H1 (cell line): ENCODE results near the gene KRT83. TPM values are rescaled to one million over a fixed set of nuclear protein-coding genes. Genes with fewer than 3 reads are reported as not detected.

ENCODE experiments used
- CTCF ChIA-PET: fragments of 300-600 bp; sonication (Branson Sonifier 250); formaldehyde crosslinking; loops from one replicate; lab custom pipeline; 2021; ENCODE audit not compliant: partially characterized antibody; lab: Charles Lee
- POLR2A ChIA-PET: fragments of 300-600 bp; sonication (Branson Sonifier 250); formaldehyde crosslinking; loops from one replicate; lab custom pipeline; 2021; ENCODE audit warnings: inconsistent platforms; ENCODE audit not compliant: partially characterized antibody; lab: Charles Lee
- DNase-seq, 2 experiments: peaks; one replicate each; pipeline versions ENCODE4 v3.0.0 to v3.0.0-alpha.2; 2010 to 2022; ENCODE audit warnings: low spot score in 2 of 2, low read depth in 1 of 2, mixed read lengths in 1 of 2
- FAIRE-seq: peaks from 2 replicates; lab custom pipeline; 2011; peaks lifted over from hg19 to GRCh38; lab: Jason Lieb, UNC
- H2AFZ ChIP-seq: 2 replicates; pipeline ENCODE4 v1.8.1; 2012; ENCODE audit warnings: low read length, inconsistent platforms
- H2AK5ac ChIP-seq: 2 replicates; pipeline ENCODE4 v1.6.1; 2013; ENCODE audit warnings: low read depth, low read length
- H2BK120ac ChIP-seq: replicated peaks from 2 replicates; pipeline ENCODE3; 2013; ENCODE audit warnings: low read depth, low read length, inconsistent platforms
- H2BK12ac ChIP-seq: 2 replicates; pipeline ENCODE4 v1.6.1; 2013; ENCODE audit warnings: low read depth, low read length
- H2BK15ac ChIP-seq: 2 replicates; pipeline ENCODE4 v1.6.1; 2013; ENCODE audit warnings: low read length
- H2BK20ac ChIP-seq: 2 replicates; pipeline ENCODE4 v1.6.1; 2013; ENCODE audit warnings: low read length
- H2BK5ac ChIP-seq: 2 replicates; pipeline ENCODE4 v1.6.1; 2013; ENCODE audit warnings: low read depth, low read length
- H3K14ac ChIP-seq: 2 replicates; pipeline ENCODE4 v1.6.1; 2013; ENCODE audit warnings: inconsistent platforms; ENCODE audit not compliant: insufficient read length
- H3K18ac ChIP-seq: 2 replicates; pipeline ENCODE4 v1.6.1; 2013; ENCODE audit warnings: low read length; ENCODE audit errors: extremely low read depth
- H3K23ac ChIP-seq: 2 replicates; pipeline ENCODE4 v1.6.1; 2013; ENCODE audit warnings: inconsistent platforms; ENCODE audit not compliant: insufficient read length
- H3K23me2 ChIP-seq: 2 replicates; pipeline ENCODE4 v1.6.1; 2013; ENCODE audit warnings: low read depth, low read length
- H3K27ac ChIP-seq: 2 replicates; pipeline ENCODE4 v1.6.1; 2011; ENCODE audit warnings: low read depth, low read length, inconsistent platforms
- H3K27me3 ChIP-seq, 4 experiments: replicated peaks in 1 of 4; 1 replicate in 1 of 4; 2 replicates in 3 of 4; pipeline versions ENCODE4 v1.6.1 to v1.8.1; 2011 to 2013; ENCODE audit warnings: low read length in 3 of 4, mild to moderate bottlenecking in 3 of 4, inconsistent platforms in 2 of 4, mixed read lengths in 2 of 4, moderate library complexity in 1 of 4; ENCODE audit not compliant: control insufficient read depth in 3 of 4, insufficient read depth in 3 of 4; ENCODE audit errors: extremely low read depth in 1 of 4
- H3K36me3 ChIP-seq, 4 experiments: 2 replicates each; pipeline versions ENCODE4 v1.6.1 to v1.8.1; 2011 to 2013; ENCODE audit warnings: mild to moderate bottlenecking in 4 of 4, low read length in 3 of 4, moderate library complexity in 2 of 4, control low read depth in 1 of 4, inconsistent platforms in 1 of 4; ENCODE audit not compliant: insufficient read depth in 4 of 4, control insufficient read depth in 2 of 4
- H3K4ac ChIP-seq: replicated peaks from 2 replicates; pipeline ENCODE3; 2013; ENCODE audit warnings: low read length, low read depth, mixed read lengths, inconsistent platforms; ENCODE audit not compliant: insufficient read length
- H3K4me1 ChIP-seq, 4 experiments: replicated peaks in 1 of 4; 1 replicate in 1 of 4; 2 replicates in 3 of 4; pipeline versions ENCODE4 v1.6.1 to v1.8.1; 2011 to 2013; ENCODE audit warnings: low read length in 3 of 4, inconsistent platforms in 2 of 4, mixed read lengths in 1 of 4; ENCODE audit not compliant: insufficient read depth in 4 of 4, control insufficient read depth in 3 of 4
- H3K4me2 ChIP-seq, 2 experiments: 2 replicates each; pipeline versions ENCODE4 v1.6.1 to v1.8.1; 2011 to 2013; ENCODE audit warnings: low read depth in 2 of 2, low read length in 2 of 2, control low read depth in 1 of 2, inconsistent platforms in 1 of 2, mild to moderate bottlenecking in 1 of 2; ENCODE audit not compliant: insufficient read depth in 1 of 2
- H3K4me3 ChIP-seq, 4 experiments: fragments of 200-600, 300-600 bp in 1 of 4; sonication (generic), shearing (Covaris generic), sonication (Bioruptor Twin) in 1 of 4; 2 replicates each; pipeline versions ENCODE4 v1.5.1 to v1.8.1; 2011 to 2016; ENCODE audit warnings: low read length in 4 of 4, low read depth in 3 of 4, control low read depth in 2 of 4, inconsistent platforms in 2 of 4, mild to moderate bottlenecking in 2 of 4, mixed read lengths in 1 of 4, moderate library complexity in 1 of 4; ENCODE audit not compliant: insufficient read depth in 2 of 4; ENCODE audit errors: extremely low read depth in 1 of 4
- H3K56ac ChIP-seq: replicated peaks from 2 replicates; pipeline ENCODE3; 2013; ENCODE audit warnings: low read depth, mild to moderate bottlenecking, mixed read lengths, low read length, inconsistent platforms; ENCODE audit not compliant: insufficient read length
- H3K79me1 ChIP-seq: 2 replicates; pipeline ENCODE4 v1.6.1; 2013; ENCODE audit warnings: low read depth, low read length, control low read depth
- H3K79me2 ChIP-seq, 2 experiments: 2 replicates each; pipeline versions ENCODE4 v1.6.1 to v1.8.1; 2012 to 2013; ENCODE audit warnings: low read length in 2 of 2, mild to moderate bottlenecking in 2 of 2, inconsistent platforms in 1 of 2; ENCODE audit not compliant: insufficient read depth in 2 of 2, control insufficient read depth in 1 of 2
- H3K9ac ChIP-seq, 4 experiments: replicated peaks in 1 of 4; 1 replicate in 1 of 4; 2 replicates in 3 of 4; pipeline versions ENCODE4 v1.6.1 to v1.8.1; 2011 to 2013; ENCODE audit warnings: low read depth in 3 of 4, low read length in 3 of 4, control low read depth in 2 of 4, mild to moderate bottlenecking in 2 of 4, moderate library complexity in 2 of 4, inconsistent platforms in 1 of 4; ENCODE audit errors: extremely low read depth in 1 of 4
- H3K9me3 ChIP-seq, 2 experiments: 2 replicates each; pipeline versions ENCODE4 v1.6.1 to v1.8.1; 2012 to 2013; ENCODE audit warnings: mild to moderate bottlenecking in 2 of 2, moderate library complexity in 2 of 2, control low read depth in 1 of 2, inconsistent platforms in 1 of 2, low read depth in 1 of 2, low read length in 1 of 2, mixed read lengths in 1 of 2; ENCODE audit not compliant: insufficient read depth in 2 of 2
- H4K20me1 ChIP-seq, 2 experiments: replicated peaks in 1 of 2; 2 replicates each; pipeline versions ENCODE3 to v1.8.1; 2011 to 2013; ENCODE audit warnings: inconsistent platforms in 2 of 2, low read length in 2 of 2, mild to moderate bottlenecking in 1 of 2; ENCODE audit not compliant: insufficient read depth in 2 of 2, control insufficient read depth in 1 of 2
- H4K5ac ChIP-seq: 2 replicates; pipeline ENCODE4 v1.6.1; 2013; ENCODE audit warnings: low read length, low read depth, mixed read lengths, inconsistent platforms; ENCODE audit not compliant: insufficient read length
- H4K8ac ChIP-seq: 2 replicates; pipeline ENCODE4 v1.8.0; 2013; ENCODE audit warnings: mild to moderate bottlenecking, moderate library complexity, low read length, inconsistent platforms; ENCODE audit not compliant: insufficient read depth; ENCODE audit errors: extremely low read depth
- H4K91ac ChIP-seq: replicated peaks from 2 replicates; pipeline ENCODE3; 2013; ENCODE audit warnings: low read length, mixed read lengths, inconsistent platforms; ENCODE audit not compliant: insufficient read length
- ATF3 ChIP-seq: IDR thresholded peaks from 2 replicates; pipeline ENCODE4 v1.6.1; 2011; ENCODE audit warnings: low read depth, mild to moderate bottlenecking, low read length; ENCODE audit not compliant: insufficient read depth
- CREB1 ChIP-seq: IDR thresholded peaks from 2 replicates; pipeline ENCODE4 v1.6.1; 2012; ENCODE audit warnings: inconsistent platforms
- CTBP2 ChIP-seq: IDR thresholded peaks from 2 replicates; pipeline ENCODE4 v1.7.0; 2011; ENCODE audit warnings: borderline replicate concordance, mild to moderate bottlenecking, moderate library complexity, mixed read lengths, low read length; ENCODE audit not compliant: insufficient read depth, insufficient read length
- CTCF ChIP-seq, 3 experiments: IDR thresholded peaks; 1 replicate in 2 of 3; 2 replicates in 1 of 3; pipeline versions ENCODE4 v1.5.1 to v1.6.1; 2011; ENCODE audit warnings: low read length in 3 of 3, mild to moderate bottlenecking in 3 of 3, inconsistent platforms in 2 of 3, low read depth in 1 of 3, moderate library complexity in 1 of 3; ENCODE audit not compliant: insufficient read depth in 1 of 3; ENCODE audit errors: control extremely low read depth in 1 of 3
- FOSL1 ChIP-seq: IDR thresholded peaks from 2 replicates; pipeline ENCODE4 v1.6.1; 2011; ENCODE audit warnings: mild to moderate bottlenecking, low read depth, low read length, moderate library complexity; ENCODE audit not compliant: insufficient read depth
- JUN ChIP-seq: IDR thresholded peaks from 2 replicates; pipeline ENCODE4 v1.6.1; 2011; ENCODE audit warnings: low read depth, mild to moderate bottlenecking, improper control_type of control experiment, low read length
- JUND ChIP-seq: IDR thresholded peaks from 2 replicates; pipeline ENCODE4 v1.6.1; 2011; ENCODE audit warnings: mild to moderate bottlenecking, improper control_type of control experiment, low read length
- PHF8 ChIP-seq: fragments of 200-600 bp; sonication (generic); conservative IDR thresholded peaks from 2 replicates; pipeline ENCODE4 v1.7.1; 2012; ENCODE audit warnings: low read depth, mild to moderate bottlenecking, inconsistent platforms, low read length, moderate library complexity
- WGBS, 2 experiments: shearing (Covaris generic) in 1 of 2; methylation state at CpG; one replicate each; pipeline versions ENCODE4 v1.1.6 to v1.1.7; 2013 to 2015; ENCODE audit warnings: low lambda C conversion rate in 2 of 2, mixed read lengths in 2 of 2, inconsistent platforms in 1 of 2, low coverage in 1 of 2, missing lambda C conversion rate in 1 of 2; ENCODE audit not compliant: insufficient replicate concordance in 2 of 2, insufficient coverage in 1 of 2, insufficient read length in 1 of 2; ENCODE audit errors: extremely low coverage in 1 of 2, missing lambda C conversion rate in 1 of 2; 5-methylcytosine and 5-hydroxymethylcytosine counted together
- long read RNA-seq, 2 experiments: library from RNA in 1 of 2; library from capped mRNA in 1 of 2; stranded (forward); transcript quantifications; one replicate each; pipeline ENCODE4 v2.0.0, GENCODE V29; 2021; ENCODE audit warnings: inconsistent platforms in 1 of 2
- polyA minus RNA-seq, 3 experiments: library from RNA; depleted of rRNA, polyadenylated mRNA; stranded (reverse); fragments of >200 nt; gene quantifications; 1 replicate in 2 of 3; 2 replicates in 1 of 3; pipeline ENCODE4 v1.2.3, GENCODE V29; 2011
- polyA plus RNA-seq, 7 experiments: library from polyadenylated mRNA; depleted of rRNA in 3 of 7; stranded (reverse) in 5 of 7; unstranded in 2 of 7; fragments of >200 nt in 5 of 7; fragments of 200-250 nt in 2 of 7; gene quantifications; 1 replicate in 5 of 7; 2 replicates in 1 of 7; 4 replicates in 1 of 7; pipeline versions ENCODE4 v1.2.1 to v1.2.3, GENCODE V29; 2011 to 2013; ENCODE audit warnings: missing spikeins in 2 of 7, mixed read lengths in 2 of 7
- total RNA-seq: library from RNA; stranded (reverse); fragmentation: NEBNext Ultra II Directional; extraction: Animal tissue kit (Norgen Biotek cat#: 25700); gene quantifications from 2 replicates; pipeline ENCODE4 v1.2.1, GENCODE V29; 2021

The KRT83 gene
- total RNA-seq (not detected in 2 replicates), polyA plus RNA-seq (2011; rRNA removed) (not detected in 2 replicates), polyA minus RNA-seq (2011; rRNA and poly(A)+ RNA removed) (not detected in 2 replicates)
- not detected for polyA plus RNA-seq (2011; cell fraction: cytosol; rRNA removed)
- not detected for polyA plus RNA-seq (2011; cell fraction: nucleus; rRNA removed)
- not detected in 4 replicates for polyA plus RNA-seq (2012, experiment 1 of 2)
- polyA plus RNA-seq (2012, experiment 2 of 2): not detected
- not detected for polyA plus RNA-seq (2013, experiment 1 of 2)
- not detected for polyA plus RNA-seq (2013, experiment 2 of 2)
- polyA minus RNA-seq (2011; cell fraction: cytosol; rRNA and poly(A)+ RNA removed): not detected
- polyA minus RNA-seq (2011; cell fraction: nucleus; rRNA and poly(A)+ RNA removed): not detected
- long read RNA-seq, experiment 1: 0 reads
- long read RNA-seq, experiment 2: 0 reads

GRCh38 chr12:52320784-52321400 lies at the start of gene KRT83:
KRT83 (minus strand) TSS chr12:52321398; CDS start chr12:52321335, 63 bp downstream.
- H3K14ac ChIP-seq: no peak within 1 kb of the TSS
- H4K20me1 ChIP-seq: no peaks in the 10 kb centered on the region
- no peak within 1 kb of the TSS for H2AFZ ChIP-seq
- POLR2A ChIA-PET: interaction anchor here (1.3 kb wide), 1 partner anchor 12 kb away, joined by 3 read pairs; no protein-coding TSS in a partner anchor
- no peak within 1 kb of the TSS for H2BK15ac ChIP-seq
- no peaks in the 10 kb centered on the region for H3K4me1 ChIP-seq
- no peak within 1 kb of the TSS for H3K27ac ChIP-seq
- no peak within 1 kb of the TSS for H2BK12ac ChIP-seq
- no peaks in the 10 kb centered on the region for H3K36me3 ChIP-seq
- DNase-seq (no peak), FAIRE-seq (no peak)
- H2BK20ac ChIP-seq: no peak within 1 kb of the TSS
- no peak within 1 kb of the TSS for H3K4me3 ChIP-seq
- no peak within 1 kb of the TSS for H3K18ac ChIP-seq
- H4K91ac ChIP-seq: no peak within 1 kb of the TSS
- no peak within 1 kb of the TSS for H3K56ac ChIP-seq
- no peak within 1 kb of the TSS for H2BK120ac ChIP-seq
- no peak within 1 kb of the TSS for H3K9ac ChIP-seq
- H3K23me2 ChIP-seq: peaks cover 1% of the 10 kb centered on the region; the same call in 1 of the 2 replicates
- CTCF ChIA-PET: interaction anchor here (0.6 to 19.8 kb wide), 18 partner anchors 8 to 340 kb away, joined by 3 to 353 read pairs (median 4); no protein-coding TSS in a partner anchor
- no peak within 1 kb of the TSS for H3K4me2 ChIP-seq
- H3K27me3 ChIP-seq: no peaks in the 10 kb centered on the region
- H3K79me1 ChIP-seq: no peaks in the 10 kb centered on the region
- WGBS, 2 experiments: 95% methylated on average over 27 of the region's 35 CpGs; no CpG with 5 or more reads in 1 of the 2 experiments
- no peak within 1 kb of the TSS for H2BK5ac ChIP-seq
- H3K4ac ChIP-seq: no peak within 1 kb of the TSS
- no peaks in the 10 kb centered on the region for H3K79me2 ChIP-seq
- no peak within 1 kb of the TSS for H4K5ac ChIP-seq
- H3K9me3 ChIP-seq: no peaks in the 10 kb centered on the region
- H2AK5ac ChIP-seq: no peak within 1 kb of the TSS
- H4K8ac ChIP-seq: no peak within 1 kb of the TSS
- H3K23ac ChIP-seq: no peak within 1 kb of the TSS
- TF ChIP-seq CREB1 (no peak), FOSL1 (no peak), CTCF (IDR thresholded peaks at IDR 0.05; ENCODE audit: control extremely low read depth in 1 of 3, insufficient read depth in 1 of 3, low read depth in 1 of 3, low read length in 3 of 3) (no peak), JUN (no peak), JUND (no peak), ATF3 (no peak), CTBP2 (no peak), PHF8 (no peak)
